Measurements from ENCODE around the gene NANOS2. TPM values are rescaled to one million over a fixed set of nuclear protein-coding genes. Genes with fewer than 3 reads are reported as not detected.

NANOS2 gene
- total and polyA plus RNA-seq, 9 of the 15 experiments (the other 6 are each of a cell fraction or from before 2014, with no cell fraction given): not detected

DNA sequence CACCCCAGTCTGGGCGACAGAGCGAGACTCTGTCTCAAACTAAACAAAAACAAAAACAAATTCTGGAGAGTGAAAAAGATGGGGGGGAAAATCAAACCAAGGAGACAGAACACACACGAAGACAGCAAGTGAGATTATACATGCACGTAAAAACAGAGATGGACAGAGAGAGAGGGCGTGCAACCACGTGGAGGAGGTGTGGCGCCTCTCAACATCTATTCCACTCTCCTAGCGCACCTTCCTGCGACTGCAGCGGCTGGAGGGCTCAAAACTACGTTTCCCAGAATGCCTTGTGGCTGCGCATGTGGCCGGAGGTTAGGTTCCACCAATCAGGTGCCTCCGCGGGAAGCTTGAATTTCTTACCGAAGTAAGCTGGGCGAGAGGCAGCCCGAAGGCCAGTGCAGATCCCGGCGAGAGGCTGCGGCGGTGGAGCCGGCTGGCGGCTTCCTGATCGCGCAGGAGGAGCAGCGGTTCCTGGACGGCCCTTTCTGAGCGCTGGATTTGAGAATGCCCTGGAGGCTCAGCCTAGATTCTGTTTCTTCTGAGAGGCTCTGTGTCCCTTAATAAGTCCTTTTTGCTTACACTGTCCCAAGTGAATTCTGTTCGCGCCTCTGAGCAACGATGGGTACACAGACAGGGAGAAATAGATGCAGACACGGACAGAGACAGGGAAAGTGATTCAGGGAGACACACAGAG lies 13.1 kb upstream of the NANOS2 start (continued):
- TF ChIP-seq, protein P1, sequence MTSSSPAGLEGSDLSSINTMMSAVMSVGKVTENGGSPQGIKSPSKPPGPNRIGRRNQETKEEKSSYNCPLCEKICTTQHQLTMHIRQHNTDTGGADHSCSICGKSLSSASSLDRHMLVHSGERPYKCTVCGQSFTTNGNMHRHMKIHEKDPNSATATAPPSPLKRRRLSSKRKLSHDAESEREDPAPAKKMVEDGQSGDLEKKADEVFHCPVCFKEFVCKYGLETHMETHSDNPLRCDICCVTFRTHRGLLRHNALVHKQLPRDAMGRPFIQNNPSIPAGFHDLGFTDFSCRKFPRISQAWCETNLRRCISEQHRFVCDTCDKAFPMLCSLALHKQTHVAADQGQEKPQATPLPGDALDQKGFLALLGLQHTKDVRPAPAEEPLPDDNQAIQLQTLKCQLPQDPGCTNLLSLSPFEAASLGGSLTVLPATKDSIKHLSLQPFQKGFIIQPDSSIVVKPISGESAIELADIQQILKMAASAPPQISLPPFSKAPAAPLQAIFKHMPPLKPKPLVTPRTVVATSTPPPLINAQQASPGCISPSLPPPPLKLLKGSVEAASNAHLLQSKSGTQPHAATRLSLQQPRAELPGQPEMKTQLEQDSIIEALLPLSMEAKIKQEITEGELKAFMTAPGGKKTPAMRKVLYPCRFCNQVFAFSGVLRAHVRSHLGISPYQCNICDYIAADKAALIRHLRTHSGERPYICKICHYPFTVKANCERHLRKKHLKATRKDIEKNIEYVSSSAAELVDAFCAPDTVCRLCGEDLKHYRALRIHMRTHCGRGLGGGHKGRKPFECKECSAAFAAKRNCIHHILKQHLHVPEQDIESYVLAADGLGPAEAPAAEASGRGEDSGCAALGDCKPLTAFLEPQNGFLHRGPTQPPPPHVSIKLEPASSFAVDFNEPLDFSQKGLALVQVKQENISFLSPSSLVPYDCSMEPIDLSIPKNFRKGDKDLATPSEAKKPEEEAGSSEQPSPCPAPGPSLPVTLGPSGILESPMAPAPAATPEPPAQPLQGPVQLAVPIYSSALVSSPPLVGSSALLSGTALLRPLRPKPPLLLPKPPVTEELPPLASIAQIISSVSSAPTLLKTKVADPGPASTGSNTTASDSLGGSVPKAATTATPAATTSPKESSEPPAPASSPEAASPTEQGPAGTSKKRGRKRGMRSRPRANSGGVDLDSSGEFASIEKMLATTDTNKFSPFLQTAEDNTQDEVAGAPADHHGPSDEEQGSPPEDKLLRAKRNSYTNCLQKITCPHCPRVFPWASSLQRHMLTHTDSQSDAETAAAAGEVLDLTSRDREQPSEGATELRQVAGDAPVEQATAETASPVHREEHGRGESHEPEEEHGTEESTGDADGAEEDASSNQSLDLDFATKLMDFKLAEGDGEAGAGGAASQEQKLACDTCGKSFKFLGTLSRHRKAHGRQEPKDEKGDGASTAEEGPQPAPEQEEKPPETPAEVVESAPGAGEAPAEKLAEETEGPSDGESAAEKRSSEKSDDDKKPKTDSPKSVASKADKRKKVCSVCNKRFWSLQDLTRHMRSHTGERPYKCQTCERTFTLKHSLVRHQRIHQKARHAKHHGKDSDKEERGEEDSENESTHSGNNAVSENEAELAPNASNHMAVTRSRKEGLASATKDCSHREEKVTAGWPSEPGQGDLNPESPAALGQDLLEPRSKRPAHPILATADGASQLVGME (CRISPR knock-in tag; IDR thresholded peaks at IDR 0.05): no peak
- TF ChIP-seq, protein P2, sequence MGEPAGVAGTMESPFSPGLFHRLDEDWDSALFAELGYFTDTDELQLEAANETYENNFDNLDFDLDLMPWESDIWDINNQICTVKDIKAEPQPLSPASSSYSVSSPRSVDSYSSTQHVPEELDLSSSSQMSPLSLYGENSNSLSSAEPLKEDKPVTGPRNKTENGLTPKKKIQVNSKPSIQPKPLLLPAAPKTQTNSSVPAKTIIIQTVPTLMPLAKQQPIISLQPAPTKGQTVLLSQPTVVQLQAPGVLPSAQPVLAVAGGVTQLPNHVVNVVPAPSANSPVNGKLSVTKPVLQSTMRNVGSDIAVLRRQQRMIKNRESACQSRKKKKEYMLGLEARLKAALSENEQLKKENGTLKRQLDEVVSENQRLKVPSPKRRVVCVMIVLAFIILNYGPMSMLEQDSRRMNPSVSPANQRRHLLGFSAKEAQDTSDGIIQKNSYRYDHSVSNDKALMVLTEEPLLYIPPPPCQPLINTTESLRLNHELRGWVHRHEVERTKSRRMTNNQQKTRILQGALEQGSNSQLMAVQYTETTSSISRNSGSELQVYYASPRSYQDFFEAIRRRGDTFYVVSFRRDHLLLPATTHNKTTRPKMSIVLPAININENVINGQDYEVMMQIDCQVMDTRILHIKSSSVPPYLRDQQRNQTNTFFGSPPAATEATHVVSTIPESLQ (CRISPR knock-in tag; IDR thresholded peaks at IDR 0.05): no peak
- TF ChIP-seq TAL1 (IDR thresholded peaks at IDR 0.05) (no peak), ZNF347 (CRISPR knock-in tag; IDR thresholded peaks at IDR 0.05; ENCODE audit: low read depth) (no peak), ZBTB1 (CRISPR knock-in tag; IDR thresholded peaks at IDR 0.05; ENCODE audit: borderline replicate concordance, low read depth) (no peak; the same call in 1 of the 2 replicates), RBM39 (optimal IDR thresholded peaks at IDR 0.05; ENCODE audit: low read depth, low read length) (no peak), NELFE (IDR thresholded peaks at IDR 0.05; ENCODE audit: insufficient read depth, insufficient read length) (no peak), EGR1 (conservative IDR thresholded peaks at IDR 0.05) (no peak), ERF (CRISPR knock-in tag; IDR thresholded peaks at IDR 0.05) (no peak), PCBP2 (IDR thresholded peaks at IDR 0.05; ENCODE audit: low read depth, low read length, poor library complexity, severe bottlenecking) (no peak), ZNF668 (CRISPR knock-in tag; IDR thresholded peaks at IDR 0.05) (no peak), ZFP36 (IDR thresholded peaks at IDR 0.05; ENCODE audit: low read depth, low read length, partially characterized antibody) (peak; percentile 16)
- TF ChIP-seq, protein P3, sequence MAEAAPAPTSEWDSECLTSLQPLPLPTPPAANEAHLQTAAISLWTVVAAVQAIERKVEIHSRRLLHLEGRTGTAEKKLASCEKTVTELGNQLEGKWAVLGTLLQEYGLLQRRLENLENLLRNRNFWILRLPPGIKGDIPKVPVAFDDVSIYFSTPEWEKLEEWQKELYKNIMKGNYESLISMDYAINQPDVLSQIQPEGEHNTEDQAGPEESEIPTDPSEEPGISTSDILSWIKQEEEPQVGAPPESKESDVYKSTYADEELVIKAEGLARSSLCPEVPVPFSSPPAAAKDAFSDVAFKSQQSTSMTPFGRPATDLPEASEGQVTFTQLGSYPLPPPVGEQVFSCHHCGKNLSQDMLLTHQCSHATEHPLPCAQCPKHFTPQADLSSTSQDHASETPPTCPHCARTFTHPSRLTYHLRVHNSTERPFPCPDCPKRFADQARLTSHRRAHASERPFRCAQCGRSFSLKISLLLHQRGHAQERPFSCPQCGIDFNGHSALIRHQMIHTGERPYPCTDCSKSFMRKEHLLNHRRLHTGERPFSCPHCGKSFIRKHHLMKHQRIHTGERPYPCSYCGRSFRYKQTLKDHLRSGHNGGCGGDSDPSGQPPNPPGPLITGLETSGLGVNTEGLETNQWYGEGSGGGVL (CRISPR knock-in tag; IDR thresholded peaks at IDR 0.05): no peak
- TF ChIP-seq, protein P4, sequence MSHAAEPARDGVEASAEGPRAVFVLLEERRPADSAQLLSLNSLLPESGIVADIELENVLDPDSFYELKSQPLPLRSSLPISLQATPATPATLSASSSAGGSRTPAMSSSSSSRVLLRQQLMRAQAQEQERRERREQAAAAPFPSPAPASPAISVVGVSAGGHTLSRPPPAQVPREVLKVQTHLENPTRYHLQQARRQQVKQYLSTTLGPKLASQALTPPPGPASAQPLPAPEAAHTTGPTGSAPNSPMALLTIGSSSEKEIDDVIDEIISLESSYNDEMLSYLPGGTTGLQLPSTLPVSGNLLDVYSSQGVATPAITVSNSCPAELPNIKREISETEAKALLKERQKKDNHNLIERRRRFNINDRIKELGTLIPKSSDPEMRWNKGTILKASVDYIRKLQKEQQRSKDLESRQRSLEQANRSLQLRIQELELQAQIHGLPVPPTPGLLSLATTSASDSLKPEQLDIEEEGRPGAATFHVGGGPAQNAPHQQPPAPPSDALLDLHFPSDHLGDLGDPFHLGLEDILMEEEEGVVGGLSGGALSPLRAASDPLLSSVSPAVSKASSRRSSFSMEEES (CRISPR knock-in tag; IDR thresholded peaks at IDR 0.05): no peak
- TF ChIP-seq, protein P5, sequence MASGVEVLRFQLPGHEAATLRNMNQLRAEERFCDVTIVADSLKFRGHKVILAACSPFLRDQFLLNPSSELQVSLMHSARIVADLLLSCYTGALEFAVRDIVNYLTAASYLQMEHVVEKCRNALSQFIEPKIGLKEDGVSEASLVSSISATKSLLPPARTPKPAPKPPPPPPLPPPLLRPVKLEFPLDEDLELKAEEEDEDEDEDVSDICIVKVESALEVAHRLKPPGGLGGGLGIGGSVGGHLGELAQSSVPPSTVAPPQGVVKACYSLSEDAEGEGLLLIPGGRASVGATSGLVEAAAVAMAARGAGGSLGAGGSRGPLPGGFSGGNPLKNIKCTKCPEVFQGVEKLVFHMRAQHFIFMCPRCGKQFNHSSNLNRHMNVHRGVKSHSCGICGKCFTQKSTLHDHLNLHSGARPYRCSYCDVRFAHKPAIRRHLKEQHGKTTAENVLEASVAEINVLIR (CRISPR knock-in tag; IDR thresholded peaks at IDR 0.05): peak; percentile 56; the same call in 1 of the 2 replicates

Measured in K562 (cell line).